Measurements from ENCODE around the gene USP12.

Gene USP12

GRCh38 chr13:27023385-27024073 is 148.1 kb downstream of the USP12 start:
- H3K4me3 ChIP-seq (ENCODE audit: low read depth, low read length): no peak overlapping the region
- no peak for TF ChIP-seq CTCF (IDR thresholded peaks at IDR 0.05; ENCODE audit: low read depth, low read length, missing control alignments)
- no peak for DNase-seq (ENCODE audit: low read depth)

GRCh38 chr13:27022571-27023311 is 148.9 kb downstream of the USP12 start:
- H3K4me3 ChIP-seq (ENCODE audit: low read depth, low read length): no peak overlapping the region
- no peak for TF ChIP-seq CTCF (IDR thresholded peaks at IDR 0.05; ENCODE audit: low read depth, low read length, missing control alignments)
- DNase-seq (ENCODE audit: low read depth): no peak

GRCh38 chr13:27020415-27020814 is 151.2 kb downstream of the USP12 start:
- TF ChIP-seq CTCF (IDR thresholded peaks at IDR 0.05; ENCODE audit: low read depth, low read length, missing control alignments): no peak
- DNase-seq (ENCODE audit: low read depth): no peak
- no peak overlapping the region for H3K4me3 ChIP-seq (ENCODE audit: low read depth, low read length)

GRCh38 chr13:27018882-27019281 is 152.7 kb downstream of the USP12 start:
- no peak for DNase-seq (ENCODE audit: low read depth)
- TF ChIP-seq CTCF (IDR thresholded peaks at IDR 0.05; ENCODE audit: low read depth, low read length, missing control alignments): no peak
- H3K4me3 ChIP-seq (ENCODE audit: low read depth, low read length): no peak overlapping the region

- TF ChIP-seq CTCF (IDR thresholded peaks at IDR 0.05; ENCODE audit: low read depth, low read length, missing control alignments): no peak
- no peak overlapping the region for H3K4me3 ChIP-seq (ENCODE audit: low read depth, low read length)
- no peak for DNase-seq (ENCODE audit: low read depth)
Observed at GRCh38 chr13:27018344-27018861, 153.2 kb downstream of the USP12 start.

GRCh38 chr13:27016875-27017274 is 154.7 kb downstream of the USP12 start:
- TF ChIP-seq CTCF (IDR thresholded peaks at IDR 0.05; ENCODE audit: low read depth, low read length, missing control alignments): no peak
- no peak overlapping the region for H3K4me3 ChIP-seq (ENCODE audit: low read depth, low read length)
- no peak for DNase-seq (ENCODE audit: low read depth)
